ENCODE measurements around the gene PROX2.
A peak's percentile ranks its signal among the peaks of the same experiment; 100 is the strongest.

PROX2 gene

DNA sequence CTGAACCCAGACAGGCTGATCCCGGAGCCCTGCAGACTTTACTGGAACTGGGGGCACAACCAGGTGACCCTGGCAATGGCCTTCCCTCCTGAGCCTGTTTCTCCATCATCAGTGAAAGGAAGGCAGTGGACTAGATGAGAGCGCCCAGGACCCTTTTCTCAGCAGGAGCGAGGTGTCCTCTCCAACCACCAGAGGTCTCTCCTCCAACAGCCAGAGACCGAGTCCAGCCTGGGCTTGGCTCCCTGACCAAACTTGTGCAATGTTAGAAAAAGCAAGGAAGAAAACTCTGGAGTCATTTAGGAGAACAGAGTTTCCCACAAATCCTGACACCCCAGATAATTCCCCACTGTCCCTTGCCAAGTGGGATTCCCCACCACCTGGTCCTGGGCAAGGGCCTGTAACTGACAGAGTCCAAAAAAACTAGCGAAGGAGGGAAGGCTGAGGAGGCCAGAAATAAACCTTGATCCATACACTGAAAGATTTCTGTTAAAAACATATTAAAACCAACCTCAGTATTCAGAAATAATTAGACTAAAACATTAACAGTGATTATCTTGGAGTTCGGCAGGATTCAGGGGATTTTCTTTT is 38.1 kb upstream of the PROX2 start:
- ATAC-seq (ENCODE audit: insufficient read depth, low read depth) (peak; percentile 62; the same call in 1 of the 3 replicates), DNase-seq (no peak)
- Histone ChIP-seq H3K27ac (ENCODE audit: low read length) (no peak overlapping the region), H3K79me2 (ENCODE audit: insufficient read depth, low read length) (no peaks in the 10 kb centered on the region), H3K4me1 (ENCODE audit: insufficient read depth, low read length) (no peaks in the 10 kb centered on the region), H3K9ac (ENCODE audit: low read depth, low read length) (no peak overlapping the region), H3K27me3 (ENCODE audit: insufficient read depth, low read length, poor library complexity) (peaks cover 3% of the 10 kb centered on the region), H3K4me3 (ENCODE audit: low read depth in 1 of 2, low read length in 2 of 2) (no peak overlapping the region), H3K9me3 (ENCODE audit: insufficient read depth, low read length, severe bottlenecking) (no peaks in the 10 kb centered on the region), H3K36me3 (ENCODE audit: insufficient read depth, low read length) (no peaks in the 10 kb centered on the region), H4K20me1 (ENCODE audit: insufficient read depth, low read length) (0 out of 2 replicates have a peak, but pooled peaks cover 4% of the 10 kb centered on the region), H3K4me2 (ENCODE audit: insufficient read depth, low read length) (no peak overlapping the region), H2AFZ (ENCODE audit: low read depth, low read length) (no peak overlapping the region)
- TF ChIP-seq, protein P1, sequence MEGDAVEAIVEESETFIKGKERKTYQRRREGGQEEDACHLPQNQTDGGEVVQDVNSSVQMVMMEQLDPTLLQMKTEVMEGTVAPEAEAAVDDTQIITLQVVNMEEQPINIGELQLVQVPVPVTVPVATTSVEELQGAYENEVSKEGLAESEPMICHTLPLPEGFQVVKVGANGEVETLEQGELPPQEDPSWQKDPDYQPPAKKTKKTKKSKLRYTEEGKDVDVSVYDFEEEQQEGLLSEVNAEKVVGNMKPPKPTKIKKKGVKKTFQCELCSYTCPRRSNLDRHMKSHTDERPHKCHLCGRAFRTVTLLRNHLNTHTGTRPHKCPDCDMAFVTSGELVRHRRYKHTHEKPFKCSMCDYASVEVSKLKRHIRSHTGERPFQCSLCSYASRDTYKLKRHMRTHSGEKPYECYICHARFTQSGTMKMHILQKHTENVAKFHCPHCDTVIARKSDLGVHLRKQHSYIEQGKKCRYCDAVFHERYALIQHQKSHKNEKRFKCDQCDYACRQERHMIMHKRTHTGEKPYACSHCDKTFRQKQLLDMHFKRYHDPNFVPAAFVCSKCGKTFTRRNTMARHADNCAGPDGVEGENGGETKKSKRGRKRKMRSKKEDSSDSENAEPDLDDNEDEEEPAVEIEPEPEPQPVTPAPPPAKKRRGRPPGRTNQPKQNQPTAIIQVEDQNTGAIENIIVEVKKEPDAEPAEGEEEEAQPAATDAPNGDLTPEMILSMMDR (IDR thresholded peaks at IDR 0.05; ENCODE audit: borderline replicate concordance, extremely low read depth, low read length, poor library complexity, severe bottlenecking), result peak; percentile 50
- TF ChIP-seq EZH2 (IDR thresholded peaks at IDR 0.05; ENCODE audit: borderline replicate concordance, low read depth, low read length, severe bottlenecking), result no peak

DNA sequence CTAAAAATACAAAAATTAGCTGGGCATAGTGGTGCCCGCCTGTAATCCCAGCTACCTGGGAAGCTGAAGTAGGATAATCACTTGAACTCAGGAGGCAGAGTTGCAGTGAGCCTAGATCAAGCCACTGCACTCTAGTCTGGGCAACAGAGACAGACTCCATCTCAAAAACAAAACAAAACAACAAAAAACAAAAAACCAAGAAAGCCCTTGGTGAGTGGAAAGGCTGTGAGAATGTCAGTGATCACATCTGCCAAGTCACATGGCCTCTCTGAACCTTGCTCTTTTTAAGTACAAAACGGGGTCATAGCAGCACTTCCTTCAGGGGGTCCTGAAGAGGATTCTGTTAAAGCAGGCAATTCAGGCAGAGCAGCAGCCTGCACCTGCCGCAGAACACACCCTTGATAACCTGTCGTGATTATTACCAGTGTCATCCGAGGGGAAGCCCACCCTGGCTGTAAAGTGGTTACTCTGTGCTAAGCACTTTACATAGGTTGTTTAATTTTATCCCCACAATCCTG is 37.5 kb upstream of the PROX2 start:
- H3K9ac ChIP-seq (ENCODE audit: low read depth, low read length), result no peak overlapping the region
- 0 out of 2 replicates have a peak, but pooled peaks cover 2% of the 10 kb centered on the region for H4K20me1 ChIP-seq (ENCODE audit: insufficient read depth, low read length)
- no peak overlapping the region for H3K27ac ChIP-seq (ENCODE audit: low read length)
- DNase-seq, result no peak
- ATAC-seq (ENCODE audit: insufficient read depth, low read depth), result no peak
- H3K4me1 ChIP-seq (ENCODE audit: insufficient read depth, low read length), result no peaks in the 10 kb centered on the region
- TF ChIP-seq, protein P1 (IDR thresholded peaks at IDR 0.05; ENCODE audit: borderline replicate concordance, extremely low read depth, low read length, poor library complexity, severe bottlenecking), result no peak
- no peak for TF ChIP-seq EZH2 (IDR thresholded peaks at IDR 0.05; ENCODE audit: borderline replicate concordance, low read depth, low read length, severe bottlenecking)
- H3K4me3 ChIP-seq (ENCODE audit: low read depth in 1 of 2, low read length in 2 of 2), result no peak overlapping the region
- H3K36me3 ChIP-seq (ENCODE audit: insufficient read depth, low read length), result no peaks in the 10 kb centered on the region
- no peaks in the 10 kb centered on the region for H3K9me3 ChIP-seq (ENCODE audit: insufficient read depth, low read length, severe bottlenecking)
- no peaks in the 10 kb centered on the region for H3K79me2 ChIP-seq (ENCODE audit: insufficient read depth, low read length)
- peaks cover 3% of the 10 kb centered on the region for H3K27me3 ChIP-seq (ENCODE audit: insufficient read depth, low read length, poor library complexity)
- H3K4me2 ChIP-seq (ENCODE audit: insufficient read depth, low read length), result no peak overlapping the region
- no peak overlapping the region for H2AFZ ChIP-seq (ENCODE audit: low read depth, low read length)

DNA sequence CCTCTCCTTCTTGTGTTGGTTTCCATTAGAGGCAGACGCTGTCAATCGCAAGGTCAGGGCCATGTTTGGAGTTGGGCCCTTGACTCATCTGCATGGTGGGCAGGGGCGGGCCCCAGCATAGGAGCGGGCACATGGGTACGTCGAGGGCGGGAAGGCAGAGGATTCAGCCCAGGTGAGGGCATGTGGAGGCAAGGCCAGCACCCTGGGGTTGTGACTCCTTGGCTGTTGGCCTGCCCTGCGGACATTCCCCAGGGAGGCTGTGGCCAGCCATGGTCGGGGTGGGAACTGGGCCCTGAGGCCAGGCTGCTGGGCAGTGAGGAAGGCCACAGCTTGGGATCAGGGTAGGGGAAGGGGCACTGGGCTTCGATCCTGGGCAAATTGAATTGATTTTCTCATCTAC is 36.9 kb upstream of the PROX2 start:
- Histone ChIP-seq H3K4me3 (ENCODE audit: low read depth in 1 of 2, low read length in 2 of 2) (no peak overlapping the region), H3K9ac (ENCODE audit: low read depth, low read length) (no peak overlapping the region), H3K4me1 (ENCODE audit: insufficient read depth, low read length) (no peaks in the 10 kb centered on the region), H3K27me3 (ENCODE audit: insufficient read depth, low read length, poor library complexity) (peaks cover 3% of the 10 kb centered on the region), H3K36me3 (ENCODE audit: insufficient read depth, low read length) (no peaks in the 10 kb centered on the region), H3K27ac (ENCODE audit: low read length) (no peak overlapping the region), H2AFZ (ENCODE audit: low read depth, low read length) (no peak overlapping the region), H3K79me2 (ENCODE audit: insufficient read depth, low read length) (no peaks in the 10 kb centered on the region), H3K4me2 (ENCODE audit: insufficient read depth, low read length) (no peak overlapping the region), H4K20me1 (ENCODE audit: insufficient read depth, low read length) (no peaks in the 10 kb centered on the region), H3K9me3 (ENCODE audit: insufficient read depth, low read length, severe bottlenecking) (no peaks in the 10 kb centered on the region)
- no peak for TF ChIP-seq EZH2 (IDR thresholded peaks at IDR 0.05; ENCODE audit: borderline replicate concordance, low read depth, low read length, severe bottlenecking)
- TF ChIP-seq, protein P1 (IDR thresholded peaks at IDR 0.05; ENCODE audit: borderline replicate concordance, extremely low read depth, low read length, poor library complexity, severe bottlenecking), result no peak
- DNase-seq, result no peak
- ATAC-seq (ENCODE audit: insufficient read depth, low read depth), result no peak
